Mesenchymal stem cell (in vitro differentiated cells and primary cell): ENCODE measurements around the gene CYP26A1.

Experiments used
- DNase-seq: peaks from one replicate; pipeline ENCODE4 v3.0.0-alpha.2; 2013
- H2AFZ ChIP-seq: one replicate; pipeline ENCODE4 v1.6.1; 2013; ENCODE audit warnings: low read depth, mild to moderate bottlenecking, control low read depth, inconsistent platforms, low read length, moderate library complexity
- H2AK5ac ChIP-seq: 2 replicates; pipeline ENCODE4 v1.6.1; 2013; ENCODE audit warnings: low read length, moderate library complexity, mild to moderate bottlenecking, inconsistent platforms; ENCODE audit not compliant: severe bottlenecking
- H2BK120ac ChIP-seq: one replicate; pipeline ENCODE4 v1.6.1; 2013; ENCODE audit warnings: low read depth, mild to moderate bottlenecking, inconsistent platforms, low read length, moderate library complexity
- H2BK12ac ChIP-seq, 2 experiments: one replicate each; pipeline ENCODE4 v1.6.1; 2013; ENCODE audit warnings: inconsistent platforms in 2 of 2, low read length in 2 of 2, mild to moderate bottlenecking in 2 of 2, moderate library complexity in 2 of 2, control low read depth in 1 of 2
- H2BK15ac ChIP-seq: one replicate; pipeline ENCODE4 v1.6.1; 2013; ENCODE audit warnings: mild to moderate bottlenecking, low read depth, inconsistent platforms; ENCODE audit not compliant: poor library complexity, severe bottlenecking
- H2BK5ac ChIP-seq: 2 replicates; pipeline ENCODE4 v1.6.1; 2013; ENCODE audit warnings: low read depth, mild to moderate bottlenecking, low read length, control low read depth, inconsistent platforms; ENCODE audit not compliant: poor library complexity, severe bottlenecking
- H3K14ac ChIP-seq, 2 experiments: one replicate each; pipeline ENCODE4 v1.6.1; 2013; ENCODE audit warnings: inconsistent platforms in 2 of 2, low read length in 2 of 2, control low read depth in 1 of 2, mild to moderate bottlenecking in 1 of 2, moderate library complexity in 1 of 2
- H3K18ac ChIP-seq, 2 experiments: one replicate each; pipeline ENCODE4 v1.6.1; 2013; ENCODE audit warnings: inconsistent platforms in 2 of 2, low read length in 2 of 2, control low read depth in 1 of 2, low read depth in 1 of 2, mild to moderate bottlenecking in 1 of 2
- H3K23ac ChIP-seq, 2 experiments: one replicate each; pipeline ENCODE4 v1.6.1; 2013; ENCODE audit warnings: inconsistent platforms in 2 of 2, low read length in 2 of 2, mild to moderate bottlenecking in 2 of 2, moderate library complexity in 2 of 2, control low read depth in 1 of 2
- H3K27ac ChIP-seq: 2 replicates; pipeline ENCODE4 v1.5.1; 2013; ENCODE audit warnings: mild to moderate bottlenecking, moderate library complexity, low read length, control low read depth, inconsistent platforms; ENCODE audit not compliant: poor library complexity, severe bottlenecking
- H3K27me3 ChIP-seq, 2 experiments: 2 replicates each; pipeline versions ENCODE4 v1.6.1 to v1.7.0; 2013; ENCODE audit warnings: low read length in 2 of 2, mild to moderate bottlenecking in 2 of 2, moderate library complexity in 2 of 2, control low read depth in 1 of 2, inconsistent platforms in 1 of 2; ENCODE audit not compliant: control insufficient read depth in 1 of 2, insufficient read depth in 1 of 2
- H3K36me3 ChIP-seq, 2 experiments: 2 replicates each; pipeline versions ENCODE4 v1.6.1 to v1.7.0; 2013; ENCODE audit warnings: low read length in 2 of 2, control low read depth in 1 of 2, inconsistent platforms in 1 of 2, low read depth in 1 of 2, mild to moderate bottlenecking in 1 of 2; ENCODE audit not compliant: insufficient read depth in 2 of 2, control insufficient read depth in 1 of 2
- H3K4ac ChIP-seq, 2 experiments: one replicate each; pipeline ENCODE4 v1.6.1; 2013; ENCODE audit warnings: inconsistent platforms in 2 of 2, low read length in 2 of 2, mild to moderate bottlenecking in 2 of 2, moderate library complexity in 2 of 2, control low read depth in 1 of 2, low read depth in 1 of 2
- H3K4me1 ChIP-seq: 2 replicates; pipeline ENCODE4 v1.6.1; 2013; ENCODE audit warnings: low read depth, low read length, control low read depth; ENCODE audit not compliant: control insufficient read depth, insufficient read depth
- H3K4me2 ChIP-seq: 2 replicates; pipeline ENCODE4 v1.6.1; 2013; ENCODE audit warnings: low read length, mild to moderate bottlenecking, inconsistent platforms; ENCODE audit not compliant: poor library complexity, severe bottlenecking
- H3K4me3 ChIP-seq, 2 experiments: 2 replicates each; pipeline versions ENCODE4 v1.5.1 to v1.7.0; 2013; ENCODE audit warnings: low read length in 2 of 2, mild to moderate bottlenecking in 2 of 2, control low read depth in 1 of 2, low read depth in 1 of 2; ENCODE audit not compliant: insufficient read depth in 1 of 2
- H3K79me1 ChIP-seq: replicated peaks from 2 replicates; pipeline ENCODE4 v1.6.1; 2013; ENCODE audit warnings: mild to moderate bottlenecking, control low read depth, low read length, inconsistent platforms; ENCODE audit not compliant: poor library complexity, severe bottlenecking
- H3K9ac ChIP-seq: 2 replicates; pipeline ENCODE4 v1.7.0; 2013; ENCODE audit warnings: mild to moderate bottlenecking, low read length, moderate library complexity
- H3K9me3 ChIP-seq: 2 replicates; pipeline ENCODE4 v1.7.0; 2013; ENCODE audit warnings: mild to moderate bottlenecking, low read length; ENCODE audit not compliant: control insufficient read depth
- H4K8ac ChIP-seq: one replicate; pipeline ENCODE4 v1.6.1; 2013; ENCODE audit warnings: inconsistent platforms, mild to moderate bottlenecking, low read length, moderate library complexity
- H4K91ac ChIP-seq: one replicate; pipeline ENCODE4 v1.6.1; 2013; ENCODE audit warnings: mild to moderate bottlenecking, low read length, inconsistent platforms
- WGBS: methylation state at CpG from one replicate; pipeline ENCODE4 v1.1.7; 2013; ENCODE audit warnings: mixed read lengths; 5-methylcytosine and 5-hydroxymethylcytosine counted together

The CYP26A1 gene

GRCh38 chr10:93103953-93104352 lies 30.3 kb downstream of the CYP26A1 start:
- no peak overlapping the region for H2AFZ ChIP-seq
- H4K91ac ChIP-seq = no peak overlapping the region
- no peak overlapping the region for H3K14ac ChIP-seq
- no peak overlapping the region for H2BK120ac ChIP-seq
- no peak overlapping the region for H2BK12ac ChIP-seq
- peaks cover 8% of the 10 kb centered on the region for H3K9me3 ChIP-seq
- no peak overlapping the region for H3K18ac ChIP-seq
- H3K4me3 ChIP-seq = no peak overlapping the region
- no peaks in the 10 kb centered on the region for H3K36me3 ChIP-seq
- H3K23ac ChIP-seq = no peak overlapping the region
- no peak overlapping the region for H2AK5ac ChIP-seq
- H3K4ac ChIP-seq = no peak overlapping the region
- H2BK5ac ChIP-seq = no peak overlapping the region
- no peak overlapping the region for H3K4me2 ChIP-seq
- no peak overlapping the region for H3K9ac ChIP-seq
- no peak overlapping the region for H4K8ac ChIP-seq
- H3K27ac ChIP-seq = no peak overlapping the region
- H3K4me1 ChIP-seq = no peaks in the 10 kb centered on the region
- no CpG with 5 or more reads among the region's 1 CpG for WGBS
- no peak overlapping the region for H2BK15ac ChIP-seq
- no peaks in the 10 kb centered on the region for H3K79me1 ChIP-seq
- no peak for DNase-seq
- H3K27me3 ChIP-seq = peaks cover 0 to under 1% of the 10 kb centered on the region in 2 experiments

GRCh38 chr10:93106631-93107072 lies 33.0 kb downstream of the CYP26A1 start:
- peaks cover 8% of the 10 kb centered on the region for H3K9me3 ChIP-seq
- H4K8ac ChIP-seq = no peak overlapping the region
- WGBS = 74% methylated on average over 2 of the region's 2 CpGs
- no peak overlapping the region for H2AK5ac ChIP-seq
- no peak overlapping the region for H4K91ac ChIP-seq
- DNase-seq = peak; percentile 10
- no peak overlapping the region for H3K18ac ChIP-seq
- no peak overlapping the region for H3K4me2 ChIP-seq
- H2BK15ac ChIP-seq = no peak overlapping the region
- H3K79me1 ChIP-seq = no peaks in the 10 kb centered on the region
- no peaks in the 10 kb centered on the region for H3K27me3 ChIP-seq
- H3K14ac ChIP-seq = no peak overlapping the region
- H3K4me3 ChIP-seq = no peak overlapping the region
- no peak overlapping the region for H2AFZ ChIP-seq
- no peak overlapping the region for H3K27ac ChIP-seq
- H2BK12ac ChIP-seq = no peak overlapping the region
- H3K23ac ChIP-seq = no peak overlapping the region
- no peak overlapping the region for H3K9ac ChIP-seq
- no peak overlapping the region for H2BK120ac ChIP-seq
- H3K36me3 ChIP-seq = no peaks in the 10 kb centered on the region
- H3K4me1 ChIP-seq = no peaks in the 10 kb centered on the region
- no peak overlapping the region for H2BK5ac ChIP-seq
- no peak overlapping the region for H3K4ac ChIP-seq

GRCh38 chr10:93110472-93111146 lies 36.9 kb downstream of the CYP26A1 start:
- Histone ChIP-seq H3K4me3 (no peak overlapping the region), H2AFZ (no peak overlapping the region), H2BK15ac (no peak overlapping the region), H3K27ac (no peak overlapping the region), H3K27me3 (peaks cover 15 to 29% of the 10 kb centered on the region in 2 experiments), H3K9me3 (no peaks in the 10 kb centered on the region), H4K8ac (no peak overlapping the region), H3K36me3 (no peaks in the 10 kb centered on the region), H3K79me1 (no peaks in the 10 kb centered on the region), H4K91ac (no peak overlapping the region), H3K4me2 (no peak overlapping the region), H3K9ac (no peak overlapping the region), H2BK5ac (no peak overlapping the region), H3K23ac (no peak overlapping the region), H3K14ac (no peak overlapping the region), H3K4ac (no peak overlapping the region), H3K18ac (no peak overlapping the region), H2AK5ac (no peak overlapping the region), H2BK120ac (no peak overlapping the region), H2BK12ac (no peak overlapping the region), H3K4me1 (no peaks in the 10 kb centered on the region)
- WGBS = 91% methylated on average over 3 of the region's 3 CpGs
- DNase-seq = no peak

GRCh38 chr10:93113042-93113441 lies 39.3 kb downstream of the CYP26A1 start:
- Histone ChIP-seq H3K79me1 (no peaks in the 10 kb centered on the region), H3K14ac (no peak overlapping the region), H3K18ac (no peak overlapping the region), H3K9me3 (no peaks in the 10 kb centered on the region), H4K91ac (no peak overlapping the region), H3K23ac (no peak overlapping the region), H2BK5ac (no peak overlapping the region), H3K36me3 (no peaks in the 10 kb centered on the region), H2BK12ac (no peak overlapping the region), H2BK15ac (no peak overlapping the region), H3K4me1 (no peaks in the 10 kb centered on the region), H3K27me3 (peaks cover 15 to 29% of the 10 kb centered on the region in 2 experiments), H3K27ac (no peak overlapping the region), H2AK5ac (no peak overlapping the region), H4K8ac (no peak overlapping the region), H2AFZ (no peak overlapping the region), H3K4me2 (no peak overlapping the region), H2BK120ac (no peak overlapping the region), H3K4ac (no peak overlapping the region), H3K9ac (no peak overlapping the region), H3K4me3 (no peak overlapping the region)
- no peak for DNase-seq
- 66% methylated on average over 2 of the region's 2 CpGs for WGBS
